Bone marrow (tissue), 2 donors: ENCODE measurements around the gene NPFF.
A peak's percentile ranks its signal among the peaks of the same experiment; 100 is the strongest.
"Not testable (repeated sequence)": the region's sequence is repeated elsewhere in the genome, so short reads cannot be mapped to it uniquely, and the experiment has no call there.

ENCODE experiments used
- DNase-seq, 2 donors: peaks; one replicate each; lab custom pipeline; 2025; lab: John Stamatoyannopoulos, UW

The NPFF gene

GRCh38 chr12:53506881-53507602 lies at the start of gene NPFF:
TSS of gene NPFF (minus strand) at chr12:53507484. CDS start at chr12:53507474, 10 bp downstream.
- DNase-seq: no peak

- DNase-seq: no peak
These were observed 45.4 kb upstream of the NPFF start for GRCh38 chr12:53552361-53553327.

GRCh38 chr12:53551889-53552291 lies 44.6 kb upstream of the NPFF start:
- no peak for DNase-seq

- DNase-seq: no peak
These were observed 43.3 kb upstream of the NPFF start for GRCh38 chr12:53550595-53550994.

GRCh38 chr12:53550131-53550530 lies 42.8 kb upstream of the NPFF start:
- DNase-seq: not testable (repeated sequence)

GRCh38 chr12:53548354-53548753 lies 41.1 kb upstream of the NPFF start:
- DNase-seq: not testable (repeated sequence)

- peak in 1 of 2 donors; percentile 78 for DNase-seq
These were observed 36.3 kb upstream of the NPFF start for GRCh38 chr12:53543539-53543938.

- DNase-seq: no peak
These were observed 32.2 kb upstream of the NPFF start for GRCh38 chr12:53539526-53539925.

GRCh38 chr12:53538209-53538689 lies 31.0 kb upstream of the NPFF start:
- DNase-seq: no peak

GRCh38 chr12:53536962-53537361 lies 29.7 kb upstream of the NPFF start:
- no peak for DNase-seq

- no peak for DNase-seq
These were observed 26.2 kb upstream of the NPFF start for GRCh38 chr12:53533471-53533870.

GRCh38 chr12:53532524-53533445 lies 25.5 kb upstream of the NPFF start:
- no peak for DNase-seq

GRCh38 chr12:53532021-53532420 lies 24.7 kb upstream of the NPFF start:
- no peak for DNase-seq

GRCh38 chr12:53530920-53531319 lies 23.6 kb upstream of the NPFF start:
- no peak for DNase-seq

GRCh38 chr12:53530061-53530460 lies 22.8 kb upstream of the NPFF start:
- no peak for DNase-seq

- no peak for DNase-seq
These were observed 17.2 kb upstream of the NPFF start for GRCh38 chr12:53524476-53524875.

GRCh38 chr12:53523131-53523530 lies 15.8 kb upstream of the NPFF start:
- no peak for DNase-seq

- DNase-seq: no peak
These were observed 11.1 kb upstream of the NPFF start for GRCh38 chr12:53518381-53518780.

GRCh38 chr12:53516758-53517455 lies 9.6 kb upstream of the NPFF start:
- no peak for DNase-seq

- no peak for DNase-seq
These were observed 8.0 kb upstream of the NPFF start for GRCh38 chr12:53515291-53515680.

- DNase-seq: no peak
These were observed 7.5 kb upstream of the NPFF start for GRCh38 chr12:53514628-53515290.
